Transverse colon (tissue), 4 donors: ENCODE data around the gene SRGN.

ENCODE experiments used
- CTCF ChIP-seq, 5 experiments: fragments of 200-600 bp in 3 of 5; fragments of 450-650 bp in 2 of 5; sonication (generic) in 3 of 5; IDR thresholded peaks; 1 replicate in 2 of 5; 2 replicates in 3 of 5; pipeline ENCODE4 v1.5.1; 2016 to 2017; ENCODE audit warnings: antibody characterized with exemption in 5 of 5, inconsistent platforms in 3 of 5, mild to moderate bottlenecking in 2 of 5, moderate library complexity in 1 of 5
- EP300 ChIP-seq: sonication (generic); formaldehyde crosslinking; IDR thresholded peaks from one replicate; pipeline ENCODE4 v1.6.1; 2017; ENCODE audit warnings: antibody characterized with exemption, low read depth
- POLR2A ChIP-seq: fragments of 450-650 bp; IDR thresholded peaks from one replicate; pipeline ENCODE4 v1.6.1; 2016; ENCODE audit warnings: antibody characterized with exemption, mild to moderate bottlenecking, moderate library complexity
- POLR2AphosphoS5 ChIP-seq, 3 donors: sonication (generic); formaldehyde crosslinking; IDR thresholded peaks; one replicate each; pipeline ENCODE4 v1.6.1; 2016; ENCODE audit warnings: antibody characterized with exemption in 3 of 3

- TF ChIP-seq CTCF (IDR thresholded peaks at IDR 0.05) (no peak), POLR2A (no peak), POLR2AphosphoS5 (IDR thresholded peaks at IDR 0.05) (no peak), EP300 (no peak)
These were observed 65.3 kb downstream of the SRGN start for GRCh38 chr10:69153227-69153626.
